Measurements from ENCODE around the gene ABAT.

GRCh38 chr16:8777217-8777616 lies 102.8 kb downstream of the ABAT start:
- no peak for TF ChIP-seq CTCF (IDR thresholded peaks at IDR 0.05)
- TF ChIP-seq POLR2A (IDR thresholded peaks at IDR 0.05) = no peak
